ENCODE data around the gene FXYD3.
"Not testable (repeated sequence)": the region's sequence is repeated elsewhere in the genome, so short reads cannot be mapped to it uniquely, and the experiment has no call there.

FXYD3 gene

DNA sequence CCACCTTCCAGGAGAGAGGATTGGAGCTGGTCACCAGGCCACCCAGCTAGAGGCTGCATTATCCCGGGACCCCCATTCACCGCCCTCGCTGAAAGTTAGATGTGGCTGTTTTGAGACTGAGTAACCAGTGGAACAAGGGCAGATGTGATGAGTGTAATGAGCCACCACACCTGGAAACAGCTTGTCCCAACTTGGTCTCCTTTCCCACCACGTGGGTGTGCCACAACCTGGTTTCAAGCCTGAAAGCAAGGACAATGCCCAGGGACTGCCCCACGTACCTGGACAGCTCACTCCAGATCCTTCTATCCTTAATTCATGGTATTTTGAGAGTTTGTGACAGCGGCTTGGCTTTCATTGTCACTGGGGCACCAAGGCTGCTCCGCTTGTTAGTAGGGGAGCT lies 12.2 kb downstream of the FXYD3 start:
- CTCF ChIA-PET = interaction anchor here (0.7 to 2.2 kb wide), 6 partner anchors 8 to 73 kb away, joined by 3 to 9 read pairs (median 4); partner anchors contain the start of gene FXYD3
- Histone ChIP-seq H3K4me1 (ENCODE audit: control extremely low read depth in 1 of 4, control insufficient read depth in 4 of 4, insufficient read depth in 4 of 4, low read length in 3 of 4) (peaks cover 0 to 17% (median 10%) of the 10 kb centered on the region in 4 experiments), H3K9me3 (ENCODE audit: control extremely low read depth in 1 of 5, control insufficient read depth in 4 of 5, insufficient read depth in 2 of 5, low read depth in 1 of 5, low read length in 4 of 5) (no peaks in the 10 kb centered on the region), H3K4me3 (ENCODE audit: control insufficient read depth in 1 of 7, extremely low read depth in 1 of 7, insufficient read depth in 4 of 7, low read depth in 2 of 7, low read length in 6 of 7) (no peak overlapping the region), H3K27ac (ENCODE audit: insufficient read depth in 1 of 2, low read depth in 1 of 2, low read length in 2 of 2, poor library complexity in 1 of 2, severe bottlenecking in 2 of 2) (no peak overlapping the region), H3K36me3 (ENCODE audit: control insufficient read depth in 4 of 4, insufficient read depth in 4 of 4, low read length in 3 of 4) (no peaks in the 10 kb centered on the region), H3K27me3 (replicated peaks in 2 of 5; ENCODE audit: control insufficient read depth in 4 of 5, insufficient read depth in 5 of 5, low read length in 4 of 5) (no peaks in the 10 kb centered on the region)
- WGBS (ENCODE audit: insufficient coverage) = 95% methylated on average over 4 of the region's 7 CpGs
- POLR2A ChIA-PET = no interaction called here
- no peak for DNase-seq

DNA sequence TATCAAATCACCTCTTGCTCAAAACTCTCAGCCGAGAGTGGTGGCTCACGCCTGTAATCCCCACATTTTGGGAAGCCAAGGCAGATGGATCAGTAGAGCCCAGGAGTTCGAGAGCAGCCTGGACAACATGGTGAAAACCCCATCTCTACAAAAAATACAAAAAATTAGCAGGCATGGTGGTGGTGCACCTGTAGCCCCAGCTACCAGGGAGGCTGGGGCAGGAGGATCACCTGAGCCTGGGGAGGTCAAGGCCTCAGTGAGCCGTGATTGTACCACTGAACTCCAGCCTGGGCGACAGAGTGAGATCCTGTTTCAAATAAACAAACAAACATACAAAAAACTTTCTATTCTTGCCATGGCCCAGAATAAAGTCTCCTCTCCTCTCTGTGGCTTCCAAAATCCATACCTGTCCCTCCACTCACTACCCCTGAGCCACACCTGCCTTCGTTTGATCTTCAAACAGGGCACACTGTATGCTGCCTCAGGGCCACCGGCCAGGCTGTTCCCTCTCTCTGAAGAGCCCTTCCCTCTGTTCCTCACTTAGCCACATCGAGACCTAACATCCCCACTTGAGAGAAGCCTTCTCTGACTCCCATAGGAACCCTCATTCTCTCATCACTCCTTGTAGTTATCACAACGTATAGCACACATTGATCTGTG lies 12.9 kb downstream of the FXYD3 start:
- Histone ChIP-seq H3K27ac (ENCODE audit: insufficient read depth in 1 of 2, low read depth in 1 of 2, low read length in 2 of 2, poor library complexity in 1 of 2, severe bottlenecking in 2 of 2) (no peak overlapping the region), H3K4me1 (ENCODE audit: control extremely low read depth in 1 of 4, control insufficient read depth in 4 of 4, insufficient read depth in 4 of 4, low read length in 3 of 4) (peaks cover 0 to 16% (median 10%) of the 10 kb centered on the region in 4 experiments), H3K36me3 (ENCODE audit: control insufficient read depth in 4 of 4, insufficient read depth in 4 of 4, low read length in 3 of 4) (no peaks in the 10 kb centered on the region), H3K4me3 (ENCODE audit: control insufficient read depth in 1 of 7, extremely low read depth in 1 of 7, insufficient read depth in 4 of 7, low read depth in 2 of 7, low read length in 6 of 7) (no peak overlapping the region), H3K27me3 (replicated peaks in 2 of 5; ENCODE audit: control insufficient read depth in 4 of 5, insufficient read depth in 5 of 5, low read length in 4 of 5) (no peaks in the 10 kb centered on the region), H3K9me3 (ENCODE audit: control extremely low read depth in 1 of 5, control insufficient read depth in 4 of 5, insufficient read depth in 2 of 5, low read depth in 1 of 5, low read length in 4 of 5) (no peaks in the 10 kb centered on the region)
- CTCF ChIA-PET = interaction anchor here (0.7 to 1.6 kb wide), 3 partner anchors 13 to 61 kb away, joined by 3 to 5 read pairs (median 5); partner anchors contain the start of gene FXYD3
- DNase-seq = no peak
- POLR2A ChIA-PET = no interaction called here
- WGBS (ENCODE audit: insufficient coverage) = 95% methylated on average over 6 of the region's 9 CpGs

DNA sequence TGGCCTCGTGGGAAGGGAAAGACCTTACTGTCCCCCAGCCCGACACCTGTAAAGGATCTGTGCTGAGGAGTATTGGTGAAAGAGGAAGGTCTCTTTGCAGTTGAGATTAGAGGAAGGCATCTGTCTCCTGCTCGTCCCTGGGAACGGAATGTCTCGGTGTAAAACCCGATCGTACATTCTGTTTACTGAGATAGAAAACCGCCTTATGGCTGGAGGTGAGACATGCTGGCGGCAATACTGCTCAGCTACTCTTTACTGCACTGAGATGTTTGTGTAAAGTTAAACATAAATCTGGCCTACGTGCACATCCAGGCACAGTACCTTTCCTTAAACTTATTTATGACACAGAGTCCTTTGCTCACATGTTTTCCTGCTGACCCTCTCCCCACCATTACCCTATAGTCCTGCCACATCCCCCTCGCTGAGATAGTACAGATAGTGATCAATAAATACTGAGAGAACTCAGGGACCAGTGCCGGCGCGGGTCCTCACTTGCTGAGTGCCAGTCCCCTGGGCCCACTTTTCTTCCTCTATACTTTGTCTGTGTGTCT lies 14.2 kb downstream of the FXYD3 start:
- H3K4me3 ChIP-seq (ENCODE audit: control insufficient read depth in 1 of 7, extremely low read depth in 1 of 7, insufficient read depth in 4 of 7, low read depth in 2 of 7, low read length in 6 of 7); DNase-seq; H3K27me3 ChIP-seq (replicated peaks in 2 of 5; ENCODE audit: control insufficient read depth in 4 of 5, insufficient read depth in 5 of 5, low read length in 4 of 5); H3K36me3 ChIP-seq (ENCODE audit: control insufficient read depth in 4 of 4, insufficient read depth in 4 of 4, low read length in 3 of 4); POLR2A ChIA-PET; H3K27ac ChIP-seq (ENCODE audit: insufficient read depth in 1 of 2, low read depth in 1 of 2, low read length in 2 of 2, poor library complexity in 1 of 2, severe bottlenecking in 2 of 2); H3K9me3 ChIP-seq (ENCODE audit: control extremely low read depth in 1 of 5, control insufficient read depth in 4 of 5, insufficient read depth in 2 of 5, low read depth in 1 of 5, low read length in 4 of 5); H3K4me1 ChIP-seq (ENCODE audit: control extremely low read depth in 1 of 4, control insufficient read depth in 4 of 4, insufficient read depth in 4 of 4, low read length in 3 of 4); CTCF ChIA-PET: not testable (repeated sequence)
- 76% methylated on average over 13 of the region's 14 CpGs for WGBS (ENCODE audit: insufficient coverage)

DNA sequence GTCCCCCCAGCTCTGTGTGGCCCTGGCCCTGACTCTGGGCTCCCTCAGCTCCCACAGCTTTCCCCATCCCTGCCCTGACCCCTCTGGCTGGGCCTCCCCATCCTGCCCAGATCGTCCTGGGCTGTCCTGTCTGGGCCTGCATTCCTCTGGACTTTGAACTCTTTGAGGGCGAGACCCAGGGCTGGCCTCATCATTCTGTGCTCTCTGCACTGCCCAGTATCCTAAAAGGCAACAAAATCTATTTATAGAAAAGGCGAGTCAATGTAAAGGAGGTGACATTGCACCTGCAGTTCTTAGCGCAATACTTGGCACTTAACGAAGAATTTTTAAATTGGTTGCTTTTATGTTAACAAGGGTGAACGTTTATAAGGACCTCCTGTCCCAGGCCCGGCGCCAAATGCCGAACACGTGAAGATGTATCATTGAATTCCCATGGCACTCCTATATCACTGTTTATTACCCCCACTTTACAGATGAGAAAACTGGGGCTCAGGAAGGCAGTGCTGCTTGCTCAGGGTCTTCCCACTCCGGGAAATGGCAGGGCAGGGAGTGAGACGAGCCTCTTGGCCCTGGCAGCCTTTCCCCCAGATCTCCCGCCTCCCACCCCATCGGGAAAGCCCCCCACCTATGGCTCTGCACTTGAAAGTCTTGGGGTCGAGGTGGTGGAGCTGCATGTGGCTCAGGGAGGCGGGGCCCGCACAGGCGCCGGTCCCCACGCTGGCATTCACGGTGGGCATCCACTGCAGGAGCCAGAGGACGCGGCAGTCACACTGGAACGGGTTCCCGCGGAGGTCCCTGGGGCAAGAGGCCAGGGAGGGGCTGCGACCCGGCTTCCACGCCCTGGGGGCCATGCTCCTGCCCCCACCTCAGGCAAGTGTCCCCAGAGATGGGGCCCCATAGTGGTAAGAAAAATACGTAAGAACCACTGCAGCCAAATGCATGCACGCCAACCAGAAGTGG lies 15.4 kb downstream of the FXYD3 start:
- CTCF ChIA-PET = interaction anchor here (1.0 kb wide), 1 partner anchor 11 kb away, joined by 3 read pairs; no protein-coding TSS in a partner anchor
- no peaks in the 10 kb centered on the region for H3K27me3 ChIP-seq (replicated peaks in 2 of 5; ENCODE audit: control insufficient read depth in 4 of 5, insufficient read depth in 5 of 5, low read length in 4 of 5)
- no peaks in the 10 kb centered on the region for H3K36me3 ChIP-seq (ENCODE audit: control insufficient read depth in 4 of 4, insufficient read depth in 4 of 4, low read length in 3 of 4)
- no peak overlapping the region for H3K4me3 ChIP-seq (ENCODE audit: control insufficient read depth in 1 of 7, extremely low read depth in 1 of 7, insufficient read depth in 4 of 7, low read depth in 2 of 7, low read length in 6 of 7)
- H3K9me3 ChIP-seq (ENCODE audit: control extremely low read depth in 1 of 5, control insufficient read depth in 4 of 5, insufficient read depth in 2 of 5, low read depth in 1 of 5, low read length in 4 of 5) = no peaks in the 10 kb centered on the region
- no peak overlapping the region for H3K27ac ChIP-seq (ENCODE audit: insufficient read depth in 1 of 2, low read depth in 1 of 2, low read length in 2 of 2, poor library complexity in 1 of 2, severe bottlenecking in 2 of 2)
- peaks cover 0 to 2% (median 0%) of the 10 kb centered on the region in 4 experiments for H3K4me1 ChIP-seq (ENCODE audit: control extremely low read depth in 1 of 4, control insufficient read depth in 4 of 4, insufficient read depth in 4 of 4, low read length in 3 of 4)
- DNase-seq = no peak
- POLR2A ChIA-PET = no interaction called here
- 94% methylated on average over 18 of the region's 31 CpGs for WGBS (ENCODE audit: insufficient coverage)

DNA sequence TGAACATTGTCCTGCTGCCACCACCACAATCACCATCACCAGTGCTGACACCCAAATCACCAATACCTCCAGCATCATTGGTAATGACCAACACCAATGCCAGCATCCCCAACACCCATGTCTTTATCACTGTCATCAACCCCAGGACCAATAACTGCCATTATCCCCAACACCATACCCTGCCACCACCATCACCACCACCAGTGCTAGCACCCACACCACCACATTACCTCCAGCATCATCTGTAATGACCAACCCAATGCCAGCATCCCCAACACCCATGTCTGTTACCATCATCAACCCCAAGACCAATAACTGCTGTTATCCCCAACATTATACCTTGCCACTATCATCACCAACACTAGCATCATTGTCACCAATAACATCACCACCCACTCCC lies 16.6 kb downstream of the FXYD3 start:
- H3K9me3 ChIP-seq (ENCODE audit: control extremely low read depth in 1 of 5, control insufficient read depth in 4 of 5, insufficient read depth in 2 of 5, low read depth in 1 of 5, low read length in 4 of 5) = no peaks in the 10 kb centered on the region
- peaks cover 0 to 2% (median 0%) of the 10 kb centered on the region in 4 experiments for H3K4me1 ChIP-seq (ENCODE audit: control extremely low read depth in 1 of 4, control insufficient read depth in 4 of 4, insufficient read depth in 4 of 4, low read length in 3 of 4)
- no peak for DNase-seq
- ChIA-PET POLR2A (no interaction called here), CTCF (interaction anchor here (1.0 kb wide), 1 partner anchor 13 kb away, joined by 3 read pairs; no protein-coding TSS in a partner anchor)
- no peak overlapping the region for H3K4me3 ChIP-seq (ENCODE audit: control insufficient read depth in 1 of 7, extremely low read depth in 1 of 7, insufficient read depth in 4 of 7, low read depth in 2 of 7, low read length in 6 of 7)
- no peak overlapping the region for H3K27ac ChIP-seq (ENCODE audit: insufficient read depth in 1 of 2, low read depth in 1 of 2, low read length in 2 of 2, poor library complexity in 1 of 2, severe bottlenecking in 2 of 2)
- H3K36me3 ChIP-seq (ENCODE audit: control insufficient read depth in 4 of 4, insufficient read depth in 4 of 4, low read length in 3 of 4) = no peaks in the 10 kb centered on the region
- H3K27me3 ChIP-seq (replicated peaks in 2 of 5; ENCODE audit: control insufficient read depth in 4 of 5, insufficient read depth in 5 of 5, low read length in 4 of 5) = no peaks in the 10 kb centered on the region

DNA sequence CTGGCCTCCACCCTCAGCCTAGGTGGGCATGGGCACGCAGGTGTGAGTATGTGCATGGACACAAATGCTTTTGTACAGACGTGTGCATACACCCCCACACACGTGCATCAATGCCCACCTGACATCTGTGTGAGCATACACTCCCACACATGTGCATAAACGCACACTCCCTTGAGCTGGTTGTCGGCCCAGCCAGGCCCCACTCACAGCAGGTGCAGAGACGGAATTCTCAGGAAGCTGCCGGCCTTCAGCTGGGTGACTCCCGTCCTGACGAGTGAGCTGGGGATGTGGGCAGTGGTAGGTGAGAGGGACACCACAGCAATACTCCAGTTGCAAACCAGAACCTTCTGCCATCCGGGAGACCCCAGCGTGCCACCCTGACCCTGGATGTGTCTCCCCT lies 18.2 kb downstream of the FXYD3 start:
- DNase-seq = no peak
- H3K4me3 ChIP-seq (ENCODE audit: control insufficient read depth in 1 of 7, extremely low read depth in 1 of 7, insufficient read depth in 4 of 7, low read depth in 2 of 7, low read length in 6 of 7) = no peak overlapping the region
- H3K27me3 ChIP-seq (replicated peaks in 2 of 5; ENCODE audit: control insufficient read depth in 4 of 5, insufficient read depth in 5 of 5, low read length in 4 of 5) = no peaks in the 10 kb centered on the region
- WGBS (ENCODE audit: insufficient coverage) = 99% methylated on average over 9 of the region's 11 CpGs
- CTCF ChIA-PET = interaction anchor here (1.0 to 5.7 kb wide), 5 partner anchors 11 to 89 kb away, joined by 3 to 54 read pairs (median 39); partner anchors contain the start of gene FXYD3
- H3K36me3 ChIP-seq (ENCODE audit: control insufficient read depth in 4 of 4, insufficient read depth in 4 of 4, low read length in 3 of 4) = no peaks in the 10 kb centered on the region
- POLR2A ChIA-PET = no interaction called here
- peaks cover 0 to 2% (median under 1%) of the 10 kb centered on the region in 4 experiments for H3K4me1 ChIP-seq (ENCODE audit: control extremely low read depth in 1 of 4, control insufficient read depth in 4 of 4, insufficient read depth in 4 of 4, low read length in 3 of 4)
- no peaks in the 10 kb centered on the region for H3K9me3 ChIP-seq (ENCODE audit: control extremely low read depth in 1 of 5, control insufficient read depth in 4 of 5, insufficient read depth in 2 of 5, low read depth in 1 of 5, low read length in 4 of 5)
- H3K27ac ChIP-seq (ENCODE audit: insufficient read depth in 1 of 2, low read depth in 1 of 2, low read length in 2 of 2, poor library complexity in 1 of 2, severe bottlenecking in 2 of 2) = no peak overlapping the region
